Cortex of kidney (tissue), 1 donor: Measurements from ENCODE around the gene ADGRD2.

Source experiments
- DNase-seq: peaks from one replicate; lab custom pipeline; 2025; lab: John Stamatoyannopoulos, UW

The ADGRD2 gene

GRCh38 chr9:124498499-124499146 lies 48.4 kb downstream of the ADGRD2 start:
- no peak for DNase-seq

GRCh38 chr9:124499216-124499615 lies 49.0 kb downstream of the ADGRD2 start:
- no peak for DNase-seq

DNA sequence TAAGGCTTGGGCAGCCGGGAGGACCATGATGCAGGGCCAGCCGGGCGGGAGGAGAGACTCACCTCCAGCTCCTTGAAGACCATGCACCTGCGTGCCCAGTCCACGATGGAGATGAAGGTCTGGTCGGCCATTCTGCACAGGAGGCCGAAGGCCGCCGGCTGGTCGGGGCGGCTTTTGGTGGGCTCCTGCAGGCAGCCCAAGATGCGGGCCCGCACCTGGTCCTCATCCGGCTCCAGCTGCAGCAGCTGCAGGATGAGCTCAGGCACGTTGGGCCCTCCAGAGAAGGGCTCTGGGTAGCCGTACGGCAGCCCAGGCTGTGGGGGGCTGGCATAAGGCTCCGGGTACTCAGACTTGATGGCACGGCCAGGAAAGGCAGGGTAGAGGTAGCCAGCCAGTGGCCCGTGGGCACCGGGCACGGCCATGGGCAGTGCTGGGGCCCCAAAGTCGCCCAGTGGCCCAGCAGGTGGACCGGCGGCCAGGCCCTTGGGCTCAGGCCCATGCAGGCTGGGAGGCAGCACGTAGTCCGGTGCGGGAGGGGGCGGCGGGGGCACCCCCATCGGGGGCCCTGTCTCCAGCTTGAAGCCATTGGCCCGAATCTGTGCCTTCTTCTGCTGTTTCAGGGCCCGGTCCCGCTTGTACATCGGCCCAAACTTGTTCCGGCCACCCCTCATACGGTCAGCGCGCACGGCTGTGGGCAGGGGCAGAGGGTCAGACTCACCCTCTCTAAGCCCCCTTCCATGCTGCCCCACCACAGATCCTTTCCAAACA lies 50.0 kb downstream of the ADGRD2 start:
- DNase-seq, result no peak

- no peak for DNase-seq
These were observed 50.8 kb downstream of the ADGRD2 start for GRCh38 chr9:124500796-124501611.

- DNase-seq, result no peak
These were observed 51.6 kb downstream of the ADGRD2 start for GRCh38 chr9:124501771-124502320.

GRCh38 chr9:124502711-124503702 lies 52.8 kb downstream of the ADGRD2 start:
- DNase-seq, result no peak

DNA sequence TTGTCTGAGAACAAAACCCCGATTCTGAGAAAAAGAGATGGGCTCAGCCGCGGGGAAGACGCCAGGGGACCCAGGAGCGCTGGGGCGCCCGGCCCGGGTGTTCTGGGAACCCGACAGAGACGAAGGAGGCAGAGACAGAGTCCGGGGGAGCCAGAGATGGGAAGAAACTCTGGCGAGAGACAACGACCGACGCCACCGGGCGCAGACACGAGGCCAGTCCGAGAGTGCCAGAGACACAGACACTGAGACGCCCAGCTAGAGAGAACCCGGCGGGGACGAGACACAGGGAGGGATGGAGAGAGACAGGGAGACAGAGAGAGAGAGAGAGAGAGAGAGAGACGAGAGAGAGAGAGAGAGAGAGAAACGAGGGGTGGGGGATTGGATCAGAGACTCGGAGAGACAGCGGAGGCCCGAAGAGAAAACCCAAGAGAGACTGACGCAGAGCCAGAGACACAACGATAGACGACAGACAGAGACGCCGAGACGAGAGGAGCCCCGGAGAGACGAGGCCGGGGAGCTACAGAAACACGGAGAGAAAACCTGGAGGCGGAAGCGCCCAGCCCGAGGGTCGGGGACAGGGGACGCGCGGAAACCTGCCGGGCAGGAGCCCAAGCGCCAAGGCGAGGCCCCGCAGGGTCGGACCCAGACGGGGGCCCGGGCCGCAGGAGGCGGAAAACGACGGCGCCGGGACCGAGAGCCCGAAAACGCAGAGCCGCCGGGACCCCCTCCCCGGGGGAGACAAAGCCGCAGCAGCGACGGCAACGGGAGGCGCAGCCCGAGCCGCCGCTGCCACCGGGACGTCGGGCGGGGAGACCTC lies 53.7 kb downstream of the ADGRD2 start:
- DNase-seq, result no peak

GRCh38 chr9:124504530-124505005 lies 54.3 kb downstream of the ADGRD2 start:
- DNase-seq, result no peak

- no peak for DNase-seq
These were observed 55.0 kb downstream of the ADGRD2 start for GRCh38 chr9:124505006-124505900.

DNA sequence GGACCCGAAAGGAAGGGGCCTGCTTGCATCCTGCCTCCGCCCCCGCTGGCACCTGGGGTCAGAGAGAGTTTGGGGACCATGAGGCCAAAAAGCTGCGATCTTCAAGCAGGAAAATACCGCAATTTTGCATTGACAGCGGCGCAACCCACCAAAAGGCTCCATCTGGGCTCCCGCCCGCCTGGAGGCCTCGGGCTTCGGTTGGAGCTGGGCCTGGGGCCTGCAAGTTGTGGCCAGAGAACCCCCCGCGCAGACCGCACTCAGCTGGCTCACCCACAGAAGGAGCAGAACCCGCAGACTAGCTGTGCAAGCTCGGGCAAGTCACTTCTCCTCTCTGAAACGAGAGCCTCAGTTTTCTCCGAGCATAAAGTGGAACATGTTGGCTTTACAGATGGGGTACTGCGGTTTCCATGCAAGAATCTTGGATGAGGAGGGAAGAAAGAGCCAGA lies 55.7 kb downstream of the ADGRD2 start:
- DNase-seq, result no peak

DNA sequence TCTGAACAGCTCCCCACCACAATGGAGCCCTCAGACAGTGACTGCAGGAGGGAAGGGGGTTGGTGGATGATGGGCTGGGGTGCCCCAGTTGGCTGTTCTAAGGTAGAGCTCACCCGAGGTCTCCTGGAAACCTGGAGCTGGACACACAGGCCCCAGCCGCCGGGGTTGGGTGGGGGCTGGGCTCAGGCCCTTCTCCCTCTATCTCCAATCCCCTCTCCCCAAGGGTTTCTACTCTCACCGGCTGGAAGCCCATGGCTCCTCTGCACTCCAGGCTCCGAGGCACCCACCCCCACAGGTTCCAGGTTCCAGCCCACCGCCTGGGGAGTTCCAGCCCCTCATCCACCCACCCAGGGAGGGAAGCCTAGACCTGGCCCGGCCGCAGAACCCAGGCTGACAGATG lies 56.2 kb downstream of the ADGRD2 start:
- no peak for DNase-seq

DNA sequence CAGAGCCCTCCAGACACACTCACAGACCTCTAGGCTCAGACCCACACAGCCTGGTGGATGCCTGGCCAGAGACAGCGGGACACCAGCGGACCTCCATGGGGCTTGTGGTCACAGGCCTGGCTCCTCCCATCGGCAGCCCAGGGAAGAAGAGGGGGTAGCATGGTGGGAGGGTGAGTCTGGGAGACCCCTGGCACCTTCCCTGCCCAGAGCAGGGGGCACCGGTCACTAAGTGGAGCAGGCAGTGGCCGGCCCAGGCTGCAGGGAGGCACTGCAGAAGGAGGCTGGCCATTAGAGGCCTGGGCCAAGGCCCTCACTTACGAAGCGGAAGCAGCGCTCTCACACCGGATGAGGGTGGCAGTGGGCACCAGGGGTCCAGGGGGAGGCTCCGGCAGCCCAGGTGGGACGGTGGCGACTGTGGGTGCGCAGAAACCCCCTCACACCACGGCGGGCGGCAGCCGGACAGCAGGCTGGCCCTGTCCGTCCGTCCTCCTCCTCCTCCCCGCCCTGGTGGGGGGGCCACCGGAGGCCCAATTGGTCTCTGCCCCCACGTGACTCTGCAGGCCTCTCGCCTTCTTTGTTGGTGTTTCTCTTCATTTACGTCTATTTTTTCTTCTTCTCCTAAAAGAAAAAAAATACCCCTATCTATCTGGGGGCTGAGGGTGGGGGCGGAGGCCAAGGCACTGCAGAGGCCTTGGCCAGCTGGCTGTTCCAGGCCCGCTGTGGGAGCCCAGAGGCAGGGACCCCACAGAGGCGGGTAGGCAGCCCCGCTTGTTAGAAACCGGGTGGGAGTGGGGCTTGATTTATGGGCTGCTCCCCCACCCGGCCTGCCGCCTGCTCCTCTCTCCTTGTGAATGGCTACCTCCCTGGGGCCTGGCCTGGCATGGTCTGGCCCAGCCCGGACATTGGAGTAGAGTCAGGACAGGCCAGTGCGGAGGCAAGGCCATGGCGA lies 57.0 kb downstream of the ADGRD2 start, which contains the start of gene NR5A1:
Gene NR5A1, minus strand, starts transcription at position 469 of the 949 bp plus-strand sequence. CDS start 4,004 bp downstream, outside the sequence.
- no peak for DNase-seq

- no peak for DNase-seq
These were observed 57.7 kb downstream of the ADGRD2 start for GRCh38 chr9:124507880-124508423.

DNA sequence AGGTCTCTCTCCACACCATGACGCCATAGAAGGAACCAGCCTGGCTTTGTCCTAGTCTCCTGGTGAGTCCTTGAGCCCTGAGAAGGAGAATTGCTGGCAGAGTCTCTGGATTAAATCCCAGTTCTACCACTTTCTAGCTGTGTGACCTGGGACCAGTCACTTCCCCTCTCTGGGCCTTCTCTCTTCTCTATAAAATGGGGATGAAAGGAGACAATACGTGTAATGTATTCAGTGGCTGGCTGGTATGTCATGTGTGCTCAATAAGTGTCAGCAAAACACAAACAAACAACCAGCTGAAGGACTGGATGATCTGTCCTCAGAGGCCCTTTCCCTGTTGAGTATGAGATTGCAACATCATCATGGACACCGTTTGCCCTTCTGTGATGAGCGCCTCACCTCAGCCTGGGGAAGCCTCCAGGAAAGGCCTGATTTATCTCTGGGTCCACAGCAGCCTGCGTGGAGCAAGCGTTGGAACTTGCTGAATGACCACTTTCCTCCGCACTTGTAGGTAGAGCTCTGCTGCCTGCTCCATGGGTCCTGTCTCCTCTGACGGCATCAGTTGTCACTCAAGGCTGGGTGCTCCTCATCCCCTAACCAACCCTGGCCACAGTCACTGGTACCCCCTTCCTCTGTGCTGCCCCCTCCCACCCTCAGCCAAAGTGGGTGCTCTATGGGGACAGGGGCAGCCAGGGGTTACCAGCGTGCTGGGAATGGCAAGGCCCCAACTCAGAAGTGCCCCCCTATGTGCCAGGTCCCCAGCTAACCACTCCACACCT lies 60.6 kb downstream of the ADGRD2 start:
- no peak for DNase-seq

DNA sequence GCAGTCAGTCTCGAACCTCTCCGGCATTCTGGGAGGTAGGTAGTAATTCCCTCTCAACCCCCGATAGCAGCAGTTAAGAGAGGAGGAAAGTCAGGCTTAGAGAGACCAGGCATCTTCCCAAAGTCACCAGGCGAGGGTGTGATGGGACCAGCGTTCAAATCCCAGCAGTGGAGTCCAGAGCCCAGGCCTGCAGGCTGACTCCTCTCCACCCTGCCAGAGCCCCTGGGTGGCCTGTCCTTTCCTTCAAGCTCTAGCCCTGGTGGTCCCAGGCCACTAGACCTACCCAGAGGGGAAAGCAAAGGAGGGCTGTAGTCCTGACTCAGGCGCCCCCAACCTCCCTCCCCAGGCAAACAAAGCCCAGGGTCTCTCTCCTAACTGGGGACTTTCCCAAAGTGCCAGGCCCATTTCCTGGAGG lies 61.2 kb downstream of the ADGRD2 start:
- DNase-seq, result no peak
